Psoas muscle (tissue), 8 donors: ENCODE results near the gene FILIP1. TPM values are rescaled to one million over a fixed set of nuclear protein-coding genes. Genes with fewer than 3 reads are reported as not detected.
A peak's percentile ranks its signal among the peaks of the same experiment; 100 is the strongest.

Experiments
- ATAC-seq, 4 donors: fragments of 200-7000 bp; cut with Tn5 transposase; one replicate each; pipeline ENCODE4 v1.9.1; 2020; ENCODE audit warnings: moderate library complexity in 3 of 4, mild to moderate bottlenecking in 2 of 4
- DNase-seq, 2 donors: peaks; one replicate each; pipeline ENCODE4 v3.0.0-alpha.2; 2020
- H3K27ac ChIP-seq: fragments of 200-600 bp; one replicate; pipeline ENCODE4 v1.8.0; 2022
- H3K27me3 ChIP-seq, 3 donors: fragments of 200-600 bp in 1 of 3; one replicate each; pipeline versions ENCODE4 v1.6.1 to v1.8.0; 2013 to 2022; ENCODE audit warnings: low read length in 2 of 3, mild to moderate bottlenecking in 2 of 3, moderate library complexity in 1 of 3; ENCODE audit not compliant: insufficient read depth in 3 of 3
- H3K36me3 ChIP-seq, 2 donors: fragments of 200-600 bp in 1 of 2; one replicate each; pipeline versions ENCODE4 v1.6.1 to v1.8.0; 2013 to 2022; ENCODE audit warnings: low read depth in 1 of 2, mild to moderate bottlenecking in 1 of 2, moderate library complexity in 1 of 2; ENCODE audit not compliant: insufficient read depth in 1 of 2
- H3K4me1 ChIP-seq: fragments of 200-600 bp; one replicate; pipeline ENCODE4 v1.8.0; 2022
- H3K4me3 ChIP-seq: fragments of 200-600 bp; one replicate; pipeline ENCODE4 v1.8.0; 2022; ENCODE audit warnings: mild to moderate bottlenecking
- H3K9me3 ChIP-seq: fragments of 200-600 bp; one replicate; pipeline ENCODE4 v1.8.0; 2022
- WGBS, 3 donors: extraction: QIAGEN DNeasy Blood & Tissue Kit; methylation state at CpG; one replicate each; pipeline versions ENCODE4 v1.1.6 to v1.1.7; 2013; 5-methylcytosine and 5-hydroxymethylcytosine counted together
- intact Hi-C, 2 donors: fragments of 100-400 bp; cut with DNase I; formaldehyde crosslinking; loops; one replicate each; pipeline versions ENCODE4 v1.11.0 to v1.14.2; 2022
- polyA plus RNA-seq, 3 donors: library from polyadenylated mRNA; stranded (reverse); fragments of 200-250 nt; gene quantifications; one replicate each; pipeline ENCODE4 v1.2.3, GENCODE V29; 2013
- total RNA-seq, 4 donors: library from RNA; stranded (reverse); fragmentation: NEBNext Ultra II Directional in 2 of 4; extraction: Animal tissue kit (Norgen Biotek cat#: 25700) in 2 of 4; gene quantifications; one replicate each; pipeline versions ENCODE4 v1.2.1 to v1.2.4, GENCODE V29; 2021 to 2023
- TF ChIP-seq, protein P1 (sequence below): fragments of 200-600 bp; IDR thresholded peaks from one replicate; pipeline ENCODE4 v1.8.0; 2022; ENCODE audit warnings: antibody characterized with exemption
- donor health status: healthy with polysubstance abuse.
- donor health status: DM: no; HTN: no; CAD: no; lungs with moderate emphysema.
- donor health status: Bipolar disorder and iron deficiency.
- donor health status: healthy.
- donor health status: DM: yes; HTN: yes; CAD: no.
- donor health status: DM: no; HTN: no; CAD: no.
- donor health status: DM: no; HTN: no; CAD: no.
- donor health status: DM: yes; HTN: yes; CAD: no.

FILIP1 gene
- total and polyA plus RNA-seq, 7 donors: 2.8 to 129 (median 71.5) TPM

DNA sequence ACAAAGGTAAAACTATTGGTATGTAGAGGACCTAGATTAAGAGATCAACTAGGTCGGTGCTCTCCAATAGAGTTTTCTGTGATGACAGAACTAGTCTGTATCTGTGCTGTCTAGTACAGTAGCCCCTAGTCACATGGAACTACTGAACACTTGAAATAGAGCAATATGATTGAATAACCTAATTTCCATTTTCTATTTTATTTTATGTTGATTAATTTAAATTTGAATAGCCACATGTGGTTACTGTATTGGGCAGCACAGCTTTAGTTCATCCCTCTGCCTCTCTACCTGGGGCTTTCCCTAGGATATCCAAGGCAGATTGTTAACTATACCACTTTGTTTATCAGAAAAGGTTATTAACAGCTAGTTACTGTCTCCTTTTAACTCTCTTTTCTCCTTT is 27.0 kb downstream of the FILIP1 start:
- H3K4me1 ChIP-seq: peaks cover 76% of the 10 kb centered on the region
- DNase-seq: no peak

DNA sequence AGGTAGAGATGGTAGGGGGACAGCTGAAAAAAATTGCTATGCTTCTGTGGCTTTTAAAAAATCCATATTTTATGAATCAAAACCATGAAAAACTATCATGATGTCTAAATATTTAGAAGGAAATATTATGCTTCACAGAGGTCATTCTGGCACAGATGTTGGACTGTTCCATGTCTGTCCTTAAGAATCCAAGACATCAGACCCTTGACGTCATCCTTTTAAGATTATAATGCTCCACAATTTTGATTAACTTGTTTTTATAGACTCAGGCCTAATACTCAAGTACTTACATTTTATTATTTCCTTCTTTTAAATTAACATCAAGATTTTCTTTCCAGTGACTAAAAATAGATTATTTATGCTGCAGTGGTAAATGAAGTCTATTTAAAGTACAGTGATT is 29.7 kb downstream of the FILIP1 start:
- no peaks in the 10 kb centered on the region for H3K27me3 ChIP-seq
- DNase-seq (no peak), ATAC-seq (no peak)
- H3K36me3 ChIP-seq: no peaks in the 10 kb centered on the region
- intact Hi-C loops: no loop called here
- H3K4me1 ChIP-seq: peaks cover 88% of the 10 kb centered on the region
- H3K4me3 ChIP-seq: no peak overlapping the region
- TF ChIP-seq, protein P1, sequence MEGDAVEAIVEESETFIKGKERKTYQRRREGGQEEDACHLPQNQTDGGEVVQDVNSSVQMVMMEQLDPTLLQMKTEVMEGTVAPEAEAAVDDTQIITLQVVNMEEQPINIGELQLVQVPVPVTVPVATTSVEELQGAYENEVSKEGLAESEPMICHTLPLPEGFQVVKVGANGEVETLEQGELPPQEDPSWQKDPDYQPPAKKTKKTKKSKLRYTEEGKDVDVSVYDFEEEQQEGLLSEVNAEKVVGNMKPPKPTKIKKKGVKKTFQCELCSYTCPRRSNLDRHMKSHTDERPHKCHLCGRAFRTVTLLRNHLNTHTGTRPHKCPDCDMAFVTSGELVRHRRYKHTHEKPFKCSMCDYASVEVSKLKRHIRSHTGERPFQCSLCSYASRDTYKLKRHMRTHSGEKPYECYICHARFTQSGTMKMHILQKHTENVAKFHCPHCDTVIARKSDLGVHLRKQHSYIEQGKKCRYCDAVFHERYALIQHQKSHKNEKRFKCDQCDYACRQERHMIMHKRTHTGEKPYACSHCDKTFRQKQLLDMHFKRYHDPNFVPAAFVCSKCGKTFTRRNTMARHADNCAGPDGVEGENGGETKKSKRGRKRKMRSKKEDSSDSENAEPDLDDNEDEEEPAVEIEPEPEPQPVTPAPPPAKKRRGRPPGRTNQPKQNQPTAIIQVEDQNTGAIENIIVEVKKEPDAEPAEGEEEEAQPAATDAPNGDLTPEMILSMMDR: no peak
- 13 to 18% (median 18%) methylated on average over 1 of the region's 1 CpG for WGBS, 3 donors
- no peaks in the 10 kb centered on the region for H3K9me3 ChIP-seq
- no peak overlapping the region for H3K27ac ChIP-seq

More for the DNA sequence above, 27.0 kb downstream of the FILIP1 start:
- no peaks in the 10 kb centered on the region for H3K27me3 ChIP-seq
- H3K27ac ChIP-seq: no peak overlapping the region
- no peak for ATAC-seq
- TF ChIP-seq, protein P1: no peak
- no peak overlapping the region for H3K4me3 ChIP-seq
- 81 to 88% (median 85%) methylated on average over 1 of the region's 1 CpG for WGBS, 3 donors
- H3K36me3 ChIP-seq: no peaks in the 10 kb centered on the region
- H3K9me3 ChIP-seq: no peaks in the 10 kb centered on the region
- intact Hi-C loops: no loop called here

DNA sequence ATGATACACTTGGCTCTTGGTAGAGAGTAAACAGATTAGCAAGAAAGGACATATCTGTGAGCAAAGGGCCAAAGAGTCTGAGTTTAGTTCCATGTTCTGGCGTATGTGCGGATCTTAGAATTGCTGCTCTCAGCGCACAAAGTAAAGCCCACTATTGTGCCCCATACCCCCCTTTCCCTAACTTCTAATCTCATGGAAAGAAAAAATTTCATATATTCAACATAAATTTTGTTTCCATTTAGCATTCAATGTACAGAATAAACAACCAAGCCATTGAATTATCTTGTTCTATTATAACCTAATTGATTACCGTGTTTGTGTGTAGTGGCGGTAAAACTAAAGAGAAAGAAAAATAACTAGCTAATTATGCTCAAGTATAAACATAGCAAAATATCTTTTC is 30.5 kb downstream of the FILIP1 start:
- DNase-seq: no peak
- intact Hi-C loops: no loop called here
- Histone ChIP-seq H3K36me3 (no peaks in the 10 kb centered on the region), H3K4me1 (peaks cover 84% of the 10 kb centered on the region), H3K4me3 (no peak overlapping the region), H3K9me3 (no peaks in the 10 kb centered on the region), H3K27me3 (no peaks in the 10 kb centered on the region), H3K27ac (no peak overlapping the region)
- 57 to 80% (median 64%) methylated on average over 5 of the region's 5 CpGs for WGBS, 3 donors
- TF ChIP-seq, protein P1: no peak
- ATAC-seq: peak in 1 of 4 donors; percentile 38

DNA sequence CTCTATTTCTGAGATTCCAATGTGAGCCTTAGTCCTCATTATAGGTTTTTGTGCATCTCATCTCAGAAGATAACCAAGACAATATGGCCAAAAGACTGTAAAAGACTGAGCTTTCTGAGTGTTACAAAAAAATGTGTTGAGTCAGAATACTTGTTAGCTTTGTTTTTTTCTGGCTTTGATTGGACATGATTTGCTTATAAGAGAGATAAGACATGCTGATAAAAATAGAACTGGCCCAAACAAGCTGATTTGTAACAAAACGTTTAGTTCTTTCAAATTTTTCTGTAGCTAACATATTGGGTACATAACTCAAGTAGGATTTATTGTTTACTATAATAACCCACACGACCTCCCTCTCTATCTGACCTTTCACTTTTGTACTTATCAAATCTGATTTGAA is 32.9 kb downstream of the FILIP1 start:
- DNase-seq (no peak), ATAC-seq (no peak)
- Histone ChIP-seq H3K27me3 (no peaks in the 10 kb centered on the region), H3K9me3 (no peaks in the 10 kb centered on the region), H3K36me3 (no peaks in the 10 kb centered on the region), H3K4me1 (peaks cover 69% of the 10 kb centered on the region), H3K4me3 (no peak overlapping the region), H3K27ac (peak overlapping the region; percentile 11)
- WGBS, 3 donors: 31 to 48% (median 34%) methylated on average over 2 of the region's 2 CpGs
- intact Hi-C loops: no loop called here
- TF ChIP-seq, protein P1: no peak

DNA sequence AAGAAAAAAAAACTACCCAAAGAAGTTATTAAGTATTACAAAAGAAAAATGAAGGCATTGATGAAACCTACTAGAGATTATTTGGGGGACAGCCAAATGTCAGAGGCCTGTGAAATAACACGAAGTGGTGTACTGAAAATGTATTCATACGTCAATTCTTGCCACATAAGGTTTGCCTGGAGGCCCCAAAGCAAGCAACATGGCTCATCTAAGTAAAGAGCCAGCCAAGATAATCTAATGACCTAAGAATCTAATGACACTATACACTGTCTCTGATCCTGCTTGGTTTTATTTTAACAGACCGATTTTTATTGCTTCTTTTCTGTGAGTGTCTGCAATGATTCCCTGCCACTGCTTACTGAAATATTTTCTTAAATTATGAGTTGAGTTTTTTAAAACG is 34.7 kb downstream of the FILIP1 start:
- H3K36me3 ChIP-seq: no peaks in the 10 kb centered on the region
- H3K27ac ChIP-seq: peak overlapping the region; percentile 51
- TF ChIP-seq, protein P1: no peak
- no peaks in the 10 kb centered on the region for H3K9me3 ChIP-seq
- H3K4me3 ChIP-seq: no peak overlapping the region
- H3K27me3 ChIP-seq: no peaks in the 10 kb centered on the region
- DNase-seq (peak in 1 of 2 donors; percentile 14), ATAC-seq (peak; percentile 57 to 79 (median 74))
- WGBS, 3 donors: 53 to 68% (median 56%) methylated on average over 4 of the region's 4 CpGs
- intact Hi-C loops: no loop called here
- peaks cover 53% of the 10 kb centered on the region for H3K4me1 ChIP-seq
